ENCODE measurements around the gene ABHD12B.

The ABHD12B gene, protein sequence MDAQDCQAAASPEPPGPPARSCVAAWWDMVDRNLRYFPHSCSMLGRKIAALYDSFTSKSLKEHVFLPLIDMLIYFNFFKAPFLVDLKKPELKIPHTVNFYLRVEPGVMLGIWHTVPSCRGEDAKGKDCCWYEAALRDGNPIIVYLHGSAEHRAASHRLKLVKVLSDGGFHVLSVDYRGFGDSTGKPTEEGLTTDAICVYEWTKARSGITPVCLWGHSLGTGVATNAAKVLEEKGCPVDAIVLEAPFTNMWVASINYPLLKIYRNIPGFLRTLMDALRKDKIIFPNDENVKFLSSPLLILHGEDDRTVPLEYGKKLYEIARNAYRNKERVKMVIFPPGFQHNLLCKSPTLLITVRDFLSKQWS

DNA sequence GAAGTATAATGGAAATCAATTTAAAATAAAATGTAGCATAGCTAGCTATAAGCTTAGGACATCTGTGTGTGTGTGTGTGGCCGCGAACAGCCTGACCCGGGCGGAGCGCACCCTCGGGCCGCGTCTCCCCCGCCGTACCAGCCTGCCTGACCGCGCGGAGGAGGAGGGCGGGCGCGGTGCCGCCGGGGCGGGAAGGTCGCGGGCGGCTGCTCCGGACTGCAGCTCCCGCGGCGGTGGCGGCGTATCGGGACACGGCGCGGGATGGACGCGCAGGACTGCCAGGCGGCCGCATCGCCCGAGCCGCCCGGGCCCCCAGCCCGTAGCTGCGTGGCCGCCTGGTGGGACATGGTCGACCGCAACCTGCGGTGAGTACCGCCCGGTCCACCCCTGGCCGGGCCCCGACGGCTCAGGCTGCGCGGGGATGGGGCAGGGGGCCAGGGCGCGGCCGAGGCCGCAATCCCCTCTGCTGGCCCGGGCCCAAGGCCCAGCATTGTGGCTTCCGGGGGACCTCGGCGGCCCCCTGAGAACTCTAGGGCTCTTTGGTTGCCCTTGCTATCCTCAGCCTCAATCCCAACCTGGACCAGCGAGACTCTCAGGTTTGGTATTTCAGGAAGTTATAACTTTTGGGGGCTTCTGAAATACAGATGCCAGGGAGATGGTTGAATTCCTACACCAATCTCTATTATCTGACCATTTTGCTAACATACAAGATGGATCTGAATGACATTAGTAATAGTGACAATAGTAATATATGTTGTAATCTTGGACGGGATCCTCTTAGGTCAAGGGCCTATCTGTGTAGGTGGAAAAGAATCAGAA is at the start of gene ABHD12B:
TSS of gene ABHD12B (plus strand) at position 140 of the 819 bp plus-strand sequence. CDS start at position 262, 122 bp downstream.
- peak; percentile 40 for DNase-seq (ENCODE audit: low read depth, low spot score)

DNA sequence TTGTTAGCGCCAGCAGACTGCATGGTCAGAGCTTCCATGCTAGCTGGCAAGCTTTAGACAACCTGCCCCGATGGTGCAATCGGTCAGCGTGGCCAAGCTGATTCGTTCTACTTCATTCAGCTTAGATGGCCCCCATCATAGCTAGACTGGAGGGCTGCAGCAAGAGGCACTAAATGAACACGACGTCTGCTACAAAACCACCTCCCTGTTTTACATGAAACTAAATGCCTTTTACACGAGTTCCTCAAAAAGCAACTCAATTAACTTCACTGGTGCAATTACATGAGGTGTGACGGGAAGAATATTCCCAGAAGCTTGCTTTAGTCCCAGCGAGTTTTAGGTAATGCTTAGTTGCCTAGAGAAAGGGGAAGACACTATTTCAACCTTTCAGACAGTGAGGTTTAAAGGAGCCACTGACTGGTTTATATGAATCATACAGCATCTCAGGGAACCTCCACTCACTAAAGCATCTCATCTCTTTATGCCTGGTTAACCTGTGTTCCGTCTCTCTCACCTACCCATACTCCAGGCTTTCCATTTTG is 49.3 kb upstream of the ABHD12B start:
- no peak for DNase-seq (ENCODE audit: low read depth, low spot score)

DNA sequence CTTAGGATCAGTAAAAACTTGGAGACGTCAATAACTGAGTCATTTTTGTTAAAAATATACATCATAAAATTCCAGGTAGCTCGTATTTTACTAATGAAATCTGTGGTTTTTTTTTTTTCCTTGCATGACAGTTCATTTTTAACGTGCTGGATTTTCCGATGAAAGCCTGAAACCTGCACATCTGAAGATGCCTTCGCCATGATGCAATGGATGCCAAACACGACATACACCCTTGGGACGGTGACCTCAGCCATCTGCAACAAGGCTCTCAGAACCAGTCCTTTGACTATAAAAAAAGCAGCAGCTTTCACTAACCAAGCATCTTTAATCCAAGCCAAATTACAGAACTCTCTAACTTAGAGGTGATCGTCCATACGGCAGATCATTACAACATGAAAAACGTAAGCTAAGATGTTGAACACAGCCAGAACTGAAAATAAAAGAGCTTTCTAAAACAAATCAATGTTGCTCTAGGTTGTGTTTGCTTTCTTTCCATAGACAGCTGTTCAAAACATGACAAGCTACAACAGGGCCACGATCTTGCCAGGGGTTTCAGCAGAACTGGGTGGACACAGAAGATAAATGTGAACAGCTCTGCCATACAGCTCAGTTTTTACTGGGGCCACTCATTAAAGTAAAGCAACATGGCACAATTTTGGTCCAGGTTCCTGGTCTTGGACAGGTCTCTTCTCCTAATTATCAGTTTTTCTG is 48.6 kb upstream of the ABHD12B start:
- no peak for DNase-seq (ENCODE audit: low read depth, low spot score)

DNA sequence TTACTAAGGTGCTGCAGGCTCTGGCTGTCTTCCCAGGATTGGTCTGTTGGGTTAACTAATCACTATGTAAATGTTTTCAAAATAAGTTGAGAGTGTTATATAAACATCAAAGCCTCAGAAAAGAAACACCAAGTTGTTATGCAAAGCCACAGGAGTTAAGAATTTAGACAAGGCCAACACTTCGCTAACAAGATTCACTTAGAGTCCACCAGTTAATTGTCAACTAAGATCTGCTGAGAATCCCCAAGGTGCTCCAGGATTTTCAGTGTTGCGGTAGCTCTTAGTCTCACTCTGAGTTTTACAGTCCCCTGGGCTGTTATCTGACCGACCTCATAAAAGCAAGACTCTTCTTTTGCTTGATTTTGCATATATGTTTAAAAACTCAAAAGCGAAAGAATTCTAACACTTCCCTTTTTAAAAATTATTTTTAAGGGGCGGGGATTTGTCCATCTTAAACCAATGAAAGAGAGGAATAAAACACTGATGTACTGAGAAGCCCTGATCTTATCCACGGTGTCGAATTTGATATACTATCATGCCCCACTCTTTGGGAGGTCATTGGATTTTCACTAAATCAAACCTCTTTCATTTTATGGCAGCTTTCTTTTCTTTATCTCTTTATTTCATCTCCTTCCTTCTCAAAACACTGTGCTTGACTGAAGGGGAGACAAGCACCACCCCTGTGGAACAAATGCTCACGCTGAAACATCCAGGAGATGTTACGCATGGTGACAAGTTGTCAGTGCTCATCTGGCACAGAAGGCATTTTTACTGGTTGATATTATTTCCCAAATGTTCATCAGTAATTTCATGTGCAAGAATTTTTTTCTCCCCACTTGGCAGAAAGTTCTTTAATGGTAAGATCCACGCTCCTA is 47.9 kb upstream of the ABHD12B start:
- peak; percentile 68 for DNase-seq (ENCODE audit: low read depth, low spot score)

DNA sequence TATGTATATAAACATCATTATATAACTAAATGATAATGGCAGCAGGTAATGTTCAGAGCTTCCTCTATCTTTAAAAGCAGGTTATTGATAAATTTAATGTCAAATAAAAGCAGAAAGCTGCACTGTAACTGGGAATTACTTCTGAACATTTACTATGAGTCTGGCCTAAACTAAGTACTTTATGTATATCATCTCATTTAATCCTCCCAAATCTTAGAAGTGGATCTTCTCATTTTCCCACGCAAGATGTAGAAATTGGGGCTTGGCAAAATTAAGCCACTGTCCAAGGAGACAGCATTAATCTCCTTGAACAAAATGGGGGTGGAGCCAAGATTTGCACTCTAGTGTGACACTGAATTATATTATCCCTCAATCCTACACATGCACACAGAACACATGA is 46.5 kb upstream of the ABHD12B start:
- DNase-seq (ENCODE audit: low read depth, low spot score), result no peak

DNA sequence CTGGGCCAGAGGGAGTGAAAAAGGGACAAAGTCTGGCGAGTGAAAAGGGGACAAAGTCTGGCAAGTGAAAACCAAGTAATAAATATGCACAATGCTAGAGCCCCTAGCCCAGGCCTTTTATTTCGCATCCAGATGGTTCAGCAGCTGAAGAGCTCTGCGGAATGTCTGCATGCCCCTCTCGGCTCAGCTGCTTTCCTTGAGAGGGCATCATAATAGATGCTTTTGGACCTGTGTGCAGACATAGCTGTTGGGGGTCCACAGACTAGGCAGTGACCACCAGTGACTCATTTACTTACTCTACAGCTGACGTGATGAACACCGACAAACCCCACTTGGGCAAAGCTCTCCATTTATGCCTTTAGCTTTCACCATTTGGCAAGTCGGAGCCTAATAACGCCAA is 45.2 kb upstream of the ABHD12B start:
- no peak for DNase-seq (ENCODE audit: low read depth, low spot score)

DNA sequence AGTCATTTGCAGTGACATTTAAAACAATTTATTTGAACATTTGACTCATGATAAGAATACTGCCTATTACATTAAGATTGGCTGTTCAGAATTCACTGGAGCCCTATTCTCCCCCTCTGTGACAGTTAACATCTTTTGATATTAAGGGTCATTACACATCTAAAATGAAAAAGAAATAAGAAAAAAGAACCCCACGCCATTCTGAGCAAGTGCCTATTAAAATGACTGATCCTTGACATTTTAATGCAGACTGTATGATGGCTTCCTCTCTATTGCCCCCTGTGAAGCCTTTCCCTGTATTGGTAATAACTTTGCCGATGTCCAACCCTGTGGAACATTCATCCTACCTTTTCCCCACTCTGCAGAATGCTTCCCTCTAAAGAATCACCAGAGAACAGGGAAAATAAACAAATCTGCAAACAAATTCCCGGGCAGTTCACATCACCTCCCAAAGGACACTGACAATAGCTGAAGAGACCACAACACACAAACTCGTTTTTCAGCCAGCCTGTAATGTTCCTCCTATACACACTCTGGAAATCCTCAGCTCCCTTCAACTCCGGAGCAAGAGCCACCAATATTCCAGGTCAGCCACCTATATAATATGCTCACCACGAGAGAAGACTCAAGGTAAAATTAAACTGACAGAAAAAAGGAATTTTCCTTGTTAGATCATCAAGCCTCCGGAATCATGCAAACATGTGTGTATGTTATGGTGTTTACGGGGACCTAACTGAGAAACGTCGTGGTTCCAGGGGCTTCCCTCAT is 42.9 kb upstream of the ABHD12B start:
- no peak for DNase-seq (ENCODE audit: low read depth, low spot score)

DNA sequence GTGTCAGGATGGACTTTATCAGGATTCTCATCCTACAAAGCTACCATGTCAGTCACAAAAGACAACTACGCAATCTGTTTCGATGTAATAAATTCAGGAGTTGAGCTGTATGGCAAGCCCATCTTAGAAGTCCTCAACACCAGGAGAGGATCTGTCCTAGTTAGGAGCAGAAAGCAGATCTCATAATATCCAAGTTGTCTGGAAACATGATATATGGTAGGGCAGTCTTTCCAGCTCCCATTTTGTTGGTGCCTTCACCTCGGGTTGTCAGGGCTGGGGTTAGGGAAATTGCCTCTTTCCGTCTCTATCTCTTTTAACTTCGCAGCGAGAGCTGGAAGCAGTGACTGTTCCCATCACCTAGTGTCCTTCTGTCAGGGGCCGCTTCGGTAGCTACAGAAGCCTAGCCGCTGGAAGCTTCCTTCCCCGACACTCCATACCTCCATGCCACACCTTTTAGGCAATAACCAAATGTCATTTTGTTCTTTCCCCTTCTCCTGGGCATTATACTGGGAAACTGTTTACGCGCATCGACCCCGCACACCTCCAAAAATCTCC is 42.3 kb upstream of the ABHD12B start:
- no peak for DNase-seq (ENCODE audit: low read depth, low spot score)

DNA sequence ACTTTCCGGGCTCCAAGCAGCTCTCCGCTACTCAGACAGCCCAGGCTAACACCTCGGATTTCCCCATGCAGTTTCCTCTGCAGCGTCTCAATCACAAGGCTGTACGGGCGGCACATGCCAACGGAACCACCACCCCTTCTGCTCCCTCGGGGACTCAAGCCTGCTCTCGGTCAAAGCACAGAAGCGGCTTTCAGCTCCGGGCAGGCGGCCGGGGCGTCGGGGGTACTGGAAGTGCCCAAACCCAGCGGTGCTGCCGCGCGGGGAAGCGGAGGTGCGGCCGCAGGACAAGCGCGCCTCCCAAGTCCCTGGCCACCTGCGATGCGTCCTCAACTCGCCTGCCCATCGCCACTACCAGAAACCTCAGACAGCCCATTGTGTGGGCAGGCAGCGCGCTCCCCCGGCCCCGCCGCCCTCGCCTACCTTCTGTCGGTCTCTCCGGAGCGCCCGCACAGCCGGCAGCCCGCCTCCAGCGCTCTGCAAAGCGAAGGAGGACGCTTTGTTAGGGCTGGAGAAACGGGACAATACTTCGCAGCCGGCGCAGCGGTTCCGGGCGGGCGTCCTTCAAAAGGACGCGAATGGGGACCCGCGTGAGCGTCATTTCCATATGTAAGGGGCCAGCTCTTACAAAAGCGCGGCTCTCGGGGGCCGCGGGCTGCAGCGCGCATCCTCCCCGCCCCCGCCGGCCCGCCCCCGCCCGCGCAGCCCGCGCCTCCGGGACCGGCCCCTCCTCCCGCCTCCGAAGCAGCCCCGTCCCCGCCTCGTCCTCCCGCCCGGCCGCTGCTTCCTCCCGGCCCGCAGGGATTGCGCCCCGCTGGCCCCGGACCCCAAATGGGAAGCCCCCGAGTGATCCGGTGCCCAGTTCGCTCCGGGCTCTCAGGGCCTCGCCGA is 41.6 kb upstream of the ABHD12B start:
- peak; percentile 65 for DNase-seq (ENCODE audit: low read depth, low spot score)

DNA sequence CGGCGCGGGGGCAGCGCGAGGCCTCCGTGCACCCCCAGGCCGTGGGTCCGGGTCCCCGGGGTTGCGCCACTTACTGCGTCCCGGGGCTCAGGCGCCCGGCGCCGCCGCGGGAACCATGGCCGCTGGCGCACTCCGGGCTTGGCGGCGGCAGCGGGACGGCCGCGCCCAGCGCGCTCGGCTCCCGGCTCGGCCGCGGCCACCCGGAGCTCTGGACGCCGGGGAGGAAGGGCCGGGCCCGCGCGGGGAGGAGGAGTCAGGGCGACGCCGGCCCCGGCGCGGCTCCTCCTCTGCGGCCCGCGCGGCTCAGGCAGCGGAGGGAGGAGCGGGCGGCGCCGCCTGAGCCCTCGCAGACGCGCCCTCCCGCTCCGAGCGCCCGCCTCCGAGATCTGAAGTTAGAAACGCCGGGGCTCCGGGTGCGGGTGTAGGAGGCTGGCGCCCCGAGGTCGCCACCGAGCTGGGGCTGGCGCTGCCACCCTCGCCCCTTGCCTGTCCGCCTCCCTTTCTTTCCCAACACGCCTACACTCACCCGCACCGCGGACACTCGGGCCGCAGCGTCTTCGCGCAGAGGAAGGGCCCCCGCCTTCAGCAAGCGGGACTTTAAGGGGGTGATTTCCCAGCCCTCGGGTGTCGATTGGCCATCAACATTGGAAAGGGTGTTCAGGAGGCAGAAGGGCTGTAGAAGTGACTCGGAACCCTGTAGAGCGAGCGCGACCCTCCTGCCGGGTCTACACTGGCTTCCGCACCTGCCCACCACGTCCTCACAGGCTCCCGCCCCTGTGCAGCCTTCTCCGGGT is 40.7 kb upstream of the ABHD12B start, which contains the start of gene NIN:
TSS of gene NIN (minus strand) at position 231 of the 794 bp plus-strand sequence. CDS start 9,106 bp downstream, outside the sequence.
- DNase-seq (ENCODE audit: low read depth, low spot score), result peak; percentile 93

DNA sequence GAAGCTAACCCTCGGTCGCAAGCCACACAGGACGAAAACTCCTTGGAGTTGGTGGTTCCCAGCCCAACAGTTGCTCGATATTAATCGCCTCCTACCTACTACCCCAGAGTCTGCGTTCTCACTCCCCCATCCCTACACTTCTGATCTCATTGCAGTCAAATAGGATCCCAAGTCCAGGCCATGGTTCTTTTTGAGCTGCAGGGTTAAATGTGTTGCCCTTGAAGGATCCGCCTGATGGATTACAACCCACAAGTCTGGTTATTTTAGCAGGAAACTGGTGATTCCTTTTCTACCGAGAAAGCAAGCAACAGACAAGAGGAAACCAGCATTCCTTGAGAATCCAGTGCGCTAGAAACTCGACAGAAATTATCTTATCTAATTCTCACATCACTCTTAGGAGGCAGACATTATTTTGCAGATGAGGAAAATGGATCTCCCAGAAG is 40.1 kb upstream of the ABHD12B start:
- peak; percentile 39 for DNase-seq (ENCODE audit: low read depth, low spot score)

DNA sequence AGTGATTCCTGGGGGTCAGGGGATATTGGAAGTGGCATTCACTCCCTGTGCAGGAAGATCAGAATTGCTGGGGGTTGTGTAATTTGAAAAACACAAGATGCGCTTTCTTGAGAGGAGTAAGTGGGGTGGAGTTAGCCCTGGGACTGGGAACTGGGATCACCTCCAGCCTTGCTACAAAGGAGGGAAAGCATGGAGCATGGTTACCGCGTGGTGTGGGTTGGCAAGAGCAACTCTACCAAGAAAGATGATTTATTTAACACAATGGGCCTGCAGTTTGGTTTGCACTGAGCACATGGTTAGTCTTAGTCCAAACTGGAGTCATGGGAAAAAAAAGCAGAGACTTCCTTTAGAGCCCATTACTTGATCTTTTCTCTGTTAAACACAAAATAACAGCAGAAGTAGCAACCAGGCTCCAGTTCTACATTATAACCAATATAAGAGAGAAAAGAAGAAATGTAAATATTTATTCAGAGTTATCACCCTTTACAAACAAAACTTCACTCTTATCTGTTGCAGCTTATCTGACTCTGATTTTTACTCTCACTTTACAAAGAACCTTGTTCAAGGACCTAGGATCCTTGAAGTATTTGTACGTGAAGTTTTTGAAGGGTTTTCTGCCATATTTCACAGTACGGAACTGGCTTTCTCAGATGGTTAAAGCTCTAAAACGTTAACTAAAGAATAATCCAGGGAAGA is 38.8 kb upstream of the ABHD12B start:
- no peak for DNase-seq (ENCODE audit: low read depth, low spot score)

DNA sequence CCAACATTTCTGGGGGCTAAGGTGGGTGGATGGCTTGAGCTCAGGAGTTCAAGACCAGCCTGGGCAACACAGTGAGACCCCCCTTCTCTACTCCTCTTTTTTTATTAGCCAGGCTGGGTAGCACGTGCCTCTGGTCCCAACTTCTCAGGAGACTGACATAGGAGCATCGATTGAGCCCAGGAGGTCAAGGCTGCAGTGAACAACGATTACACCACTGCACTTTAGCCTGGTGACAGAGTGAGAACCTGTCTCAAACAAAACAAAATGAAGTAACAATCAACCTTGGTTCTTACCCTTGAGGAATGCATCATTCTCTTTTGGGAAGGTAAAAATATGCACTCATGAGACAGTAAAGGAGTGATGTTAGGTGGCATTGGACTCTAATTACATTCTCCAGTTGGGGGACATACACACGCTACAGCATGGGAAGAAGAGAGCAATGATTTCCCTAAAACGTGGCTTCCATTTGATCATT is 37.0 kb upstream of the ABHD12B start:
- no peak for DNase-seq (ENCODE audit: low read depth, low spot score)

DNA sequence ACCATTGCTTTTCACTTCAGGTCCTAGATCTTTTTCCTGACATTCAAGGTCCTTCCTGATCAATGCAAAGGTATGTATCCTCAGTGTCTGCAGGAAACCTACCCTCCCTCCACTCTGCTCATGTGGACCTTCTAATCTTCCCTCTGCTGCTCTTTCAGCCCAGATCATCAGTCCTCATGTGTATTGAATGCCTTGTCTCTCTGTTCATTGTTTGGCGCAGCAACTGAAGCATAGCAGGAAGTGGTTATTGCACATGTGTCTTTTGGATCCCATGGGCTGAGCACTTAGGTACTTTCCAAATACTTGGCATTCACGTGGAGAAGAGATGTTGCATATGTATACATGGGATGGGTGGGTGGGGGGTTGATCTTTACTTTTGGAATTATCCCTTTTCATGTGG is 36.6 kb upstream of the ABHD12B start:
- no peak for DNase-seq (ENCODE audit: low read depth, low spot score)

DNA sequence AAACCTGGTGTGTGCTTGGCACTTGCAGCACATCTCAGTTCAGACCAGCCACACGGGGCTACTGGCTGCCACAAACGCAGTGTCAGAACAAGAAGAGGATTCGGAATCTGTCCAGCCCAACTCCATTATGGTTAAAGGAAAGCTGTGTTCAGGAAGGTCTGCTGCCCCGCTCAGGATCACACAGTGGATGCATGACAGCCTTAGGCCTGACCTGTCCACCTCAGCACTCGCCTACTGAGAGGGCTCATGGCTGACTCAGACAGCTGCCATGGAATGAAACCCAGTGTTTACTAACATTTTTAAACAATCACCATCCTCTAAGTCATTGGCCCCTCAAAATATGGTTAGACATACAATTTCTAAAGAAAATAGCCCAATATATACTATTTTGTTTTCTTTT is 35.3 kb upstream of the ABHD12B start:
- DNase-seq (ENCODE audit: low read depth, low spot score), result no peak

DNA sequence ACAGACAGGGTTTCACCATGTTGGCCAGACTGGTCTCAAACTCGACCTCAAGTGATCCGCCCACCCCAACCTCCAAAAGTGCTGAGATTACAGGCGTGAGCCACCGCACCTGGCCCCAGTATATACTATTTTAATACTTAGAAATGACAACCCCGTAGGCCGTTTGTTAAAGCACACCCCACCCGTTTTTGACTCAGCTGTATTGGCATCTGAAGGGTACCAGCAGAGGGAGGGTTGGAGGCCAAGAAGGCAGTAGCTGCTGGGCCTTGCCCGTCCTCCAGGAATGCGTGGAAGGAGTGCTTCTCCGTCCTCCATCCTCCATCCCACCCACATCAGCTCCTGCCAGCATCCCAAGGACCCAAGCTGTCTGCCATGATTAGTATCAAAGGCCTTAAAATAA is 34.6 kb upstream of the ABHD12B start:
- DNase-seq (ENCODE audit: low read depth, low spot score), result no peak

DNA sequence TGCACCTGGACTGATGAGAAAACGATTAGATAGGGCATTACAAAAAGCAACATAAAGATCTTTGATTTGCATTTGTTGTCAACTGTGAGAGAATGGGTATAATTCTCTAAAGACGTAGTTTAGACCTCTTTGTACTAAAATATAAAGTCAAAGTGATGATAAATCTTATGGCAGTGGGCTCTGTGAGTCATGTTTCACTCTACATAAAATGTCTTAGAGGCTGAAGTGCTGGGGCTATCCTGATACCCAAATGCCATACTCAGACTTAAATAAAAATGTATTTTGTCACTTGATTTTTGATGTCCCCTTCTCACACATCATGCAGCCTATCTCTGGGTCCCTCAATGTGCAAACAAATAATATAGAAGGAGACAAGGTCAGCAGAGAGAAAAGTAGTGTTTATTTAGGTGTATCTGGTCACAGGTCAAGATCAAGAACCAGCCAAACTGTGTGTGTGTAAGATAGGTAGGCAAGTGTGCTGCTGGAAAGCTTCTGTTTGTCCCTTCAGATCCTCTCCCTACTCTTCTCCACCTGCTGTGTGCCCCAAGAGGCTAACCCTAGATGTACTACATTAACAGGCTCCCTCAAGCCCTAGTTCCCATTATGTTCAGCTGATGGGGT is 33.9 kb upstream of the ABHD12B start:
- DNase-seq (ENCODE audit: low read depth, low spot score), result no peak

Measured in astrocyte of the hippocampus (primary cell).